ENCODE results near the gene PDE8B.

DNA sequence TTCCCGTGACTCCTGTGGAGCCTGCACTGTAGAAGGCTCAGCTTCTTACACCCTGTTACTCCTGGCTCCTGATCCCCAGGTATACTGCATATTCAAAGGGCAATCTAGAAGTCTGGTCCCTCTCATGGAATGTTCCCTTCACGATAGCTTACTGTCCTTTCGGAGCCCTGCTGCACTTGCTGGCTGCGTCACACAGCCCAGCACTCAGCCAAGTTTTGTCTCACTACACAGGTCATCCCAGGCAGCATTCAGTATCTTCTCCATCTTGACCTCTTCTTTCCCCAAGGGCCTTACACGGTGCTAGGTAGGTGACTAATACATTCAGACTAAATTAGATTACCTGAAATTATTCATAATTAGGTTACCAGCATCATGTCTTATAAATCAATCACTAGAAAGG, 157.9 kb downstream of the PDE8B start:
- TF ChIP-seq, protein P1, sequence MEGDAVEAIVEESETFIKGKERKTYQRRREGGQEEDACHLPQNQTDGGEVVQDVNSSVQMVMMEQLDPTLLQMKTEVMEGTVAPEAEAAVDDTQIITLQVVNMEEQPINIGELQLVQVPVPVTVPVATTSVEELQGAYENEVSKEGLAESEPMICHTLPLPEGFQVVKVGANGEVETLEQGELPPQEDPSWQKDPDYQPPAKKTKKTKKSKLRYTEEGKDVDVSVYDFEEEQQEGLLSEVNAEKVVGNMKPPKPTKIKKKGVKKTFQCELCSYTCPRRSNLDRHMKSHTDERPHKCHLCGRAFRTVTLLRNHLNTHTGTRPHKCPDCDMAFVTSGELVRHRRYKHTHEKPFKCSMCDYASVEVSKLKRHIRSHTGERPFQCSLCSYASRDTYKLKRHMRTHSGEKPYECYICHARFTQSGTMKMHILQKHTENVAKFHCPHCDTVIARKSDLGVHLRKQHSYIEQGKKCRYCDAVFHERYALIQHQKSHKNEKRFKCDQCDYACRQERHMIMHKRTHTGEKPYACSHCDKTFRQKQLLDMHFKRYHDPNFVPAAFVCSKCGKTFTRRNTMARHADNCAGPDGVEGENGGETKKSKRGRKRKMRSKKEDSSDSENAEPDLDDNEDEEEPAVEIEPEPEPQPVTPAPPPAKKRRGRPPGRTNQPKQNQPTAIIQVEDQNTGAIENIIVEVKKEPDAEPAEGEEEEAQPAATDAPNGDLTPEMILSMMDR (IDR thresholded peaks at IDR 0.05), result no peak
- TF ChIP-seq POLR2A (IDR thresholded peaks at IDR 0.05), result no peak
